ENCODE measurements around the gene TMEM191C. TPM values are rescaled to one million over a fixed set of nuclear protein-coding genes. Genes with fewer than 3 reads are reported as not detected.
"Not testable (repeated sequence)": the region's sequence is repeated elsewhere in the genome, so short reads cannot be mapped to it uniquely, and the experiment has no call there.

The TMEM191C gene
- total RNA-seq, 2 donors from 2014 or later, result 0.51 to 0.81 TPM

DNA sequence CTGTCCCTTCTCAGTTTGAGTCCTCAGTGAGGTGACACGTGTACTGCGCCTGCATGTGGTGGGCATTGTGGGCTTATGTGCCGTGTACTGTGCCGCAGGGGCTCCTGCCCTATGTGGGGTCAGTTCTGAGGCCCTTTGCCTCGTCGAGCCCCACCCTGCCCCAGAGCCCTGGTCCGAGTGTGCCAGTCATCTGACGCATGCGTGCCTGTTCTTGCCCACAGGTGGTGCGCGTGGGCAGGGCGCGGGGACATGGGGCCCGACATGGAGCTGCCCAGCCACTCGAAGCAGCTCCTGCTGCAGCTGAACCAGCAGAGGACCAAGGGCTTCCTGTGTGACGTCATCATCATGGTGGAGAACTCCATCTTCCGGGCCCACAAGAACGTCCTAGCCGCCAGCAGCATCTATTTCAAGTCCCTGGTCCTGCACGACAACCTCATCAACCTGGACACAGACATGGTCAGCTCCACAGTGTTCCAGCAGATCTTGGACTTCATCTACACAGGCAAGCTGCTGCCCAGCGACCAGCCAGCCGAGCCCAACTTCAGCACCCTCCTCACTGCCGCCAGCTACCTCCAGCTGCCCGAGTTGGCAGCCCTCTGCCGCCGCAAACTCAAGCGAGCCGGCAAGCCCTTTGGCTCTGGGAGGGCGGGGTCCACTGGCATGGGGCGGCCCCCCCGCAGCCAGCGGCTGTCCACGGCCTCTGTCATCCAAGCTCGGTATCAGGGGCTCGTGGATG lies 22.3 kb upstream of the TMEM191C start:
- intact Hi-C loops (cut with DNase I), result no loop called here
- peak; percentile 50 for DNase-seq (ENCODE audit: low spot score)

DNA sequence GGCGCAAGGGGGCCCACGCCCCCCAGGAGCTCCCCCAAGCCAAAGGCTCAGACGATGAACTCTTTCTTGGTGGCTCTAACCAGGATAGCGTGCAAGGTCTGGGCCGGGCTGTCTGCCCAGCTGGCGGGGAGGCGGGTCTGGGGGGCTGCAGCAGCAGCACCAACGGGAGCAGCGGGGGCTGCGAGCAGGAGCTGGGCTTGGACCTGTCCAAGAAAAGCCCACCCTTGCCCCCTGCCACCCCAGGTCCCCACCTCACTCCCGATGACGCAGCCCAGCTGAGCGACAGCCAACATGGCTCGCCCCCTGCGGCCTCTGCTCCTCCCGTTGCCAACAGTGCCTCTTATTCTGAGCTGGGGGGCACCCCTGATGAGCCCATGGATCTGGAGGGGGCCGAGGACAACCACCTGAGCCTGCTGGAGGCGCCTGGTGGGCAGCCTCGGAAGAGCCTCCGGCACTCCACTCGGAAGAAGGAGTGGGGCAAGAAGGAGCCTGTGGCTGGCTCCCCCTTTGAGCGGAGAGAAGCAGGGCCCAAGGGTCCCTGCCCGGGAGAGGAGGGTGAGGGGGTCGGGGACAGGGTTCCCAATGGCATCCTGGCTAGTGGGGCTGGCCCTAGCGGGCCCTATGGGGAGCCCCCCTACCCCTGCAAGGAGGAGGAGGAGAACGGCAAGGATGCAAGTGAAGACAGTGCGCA lies 21.6 kb upstream of the TMEM191C start:
- intact Hi-C loops (cut with DNase I), result no loop called here
- peak; percentile 74 for DNase-seq (ENCODE audit: low spot score)

DNA sequence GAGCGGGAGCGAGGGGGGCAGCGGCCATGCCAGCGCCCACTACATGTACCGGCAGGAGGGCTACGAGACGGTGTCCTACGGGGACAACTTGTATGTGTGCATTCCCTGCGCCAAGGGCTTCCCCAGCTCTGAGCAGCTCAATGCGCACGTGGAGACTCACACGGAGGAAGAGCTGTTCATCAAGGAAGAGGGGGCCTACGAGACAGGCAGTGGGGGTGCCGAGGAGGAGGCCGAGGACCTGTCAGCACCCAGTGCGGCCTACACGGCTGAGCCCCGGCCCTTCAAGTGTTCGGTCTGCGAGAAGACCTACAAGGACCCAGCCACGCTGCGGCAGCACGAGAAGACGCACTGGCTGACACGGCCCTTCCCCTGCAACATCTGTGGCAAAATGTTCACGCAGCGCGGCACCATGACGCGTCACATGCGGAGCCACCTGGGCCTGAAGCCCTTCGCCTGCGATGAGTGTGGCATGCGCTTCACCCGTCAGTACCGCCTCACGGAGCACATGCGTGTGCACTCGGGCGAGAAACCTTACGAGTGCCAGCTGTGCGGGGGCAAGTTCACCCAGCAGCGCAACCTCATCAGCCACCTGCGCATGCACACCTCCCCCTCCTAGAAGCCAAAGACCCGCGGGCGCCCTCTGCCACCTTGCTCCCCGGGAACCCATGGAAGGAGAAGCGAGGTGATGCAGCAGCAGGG lies 20.9 kb upstream of the TMEM191C start:
- peak; percentile 71 for DNase-seq (ENCODE audit: low spot score)
- intact Hi-C loops (cut with DNase I), result no loop called here

DNA sequence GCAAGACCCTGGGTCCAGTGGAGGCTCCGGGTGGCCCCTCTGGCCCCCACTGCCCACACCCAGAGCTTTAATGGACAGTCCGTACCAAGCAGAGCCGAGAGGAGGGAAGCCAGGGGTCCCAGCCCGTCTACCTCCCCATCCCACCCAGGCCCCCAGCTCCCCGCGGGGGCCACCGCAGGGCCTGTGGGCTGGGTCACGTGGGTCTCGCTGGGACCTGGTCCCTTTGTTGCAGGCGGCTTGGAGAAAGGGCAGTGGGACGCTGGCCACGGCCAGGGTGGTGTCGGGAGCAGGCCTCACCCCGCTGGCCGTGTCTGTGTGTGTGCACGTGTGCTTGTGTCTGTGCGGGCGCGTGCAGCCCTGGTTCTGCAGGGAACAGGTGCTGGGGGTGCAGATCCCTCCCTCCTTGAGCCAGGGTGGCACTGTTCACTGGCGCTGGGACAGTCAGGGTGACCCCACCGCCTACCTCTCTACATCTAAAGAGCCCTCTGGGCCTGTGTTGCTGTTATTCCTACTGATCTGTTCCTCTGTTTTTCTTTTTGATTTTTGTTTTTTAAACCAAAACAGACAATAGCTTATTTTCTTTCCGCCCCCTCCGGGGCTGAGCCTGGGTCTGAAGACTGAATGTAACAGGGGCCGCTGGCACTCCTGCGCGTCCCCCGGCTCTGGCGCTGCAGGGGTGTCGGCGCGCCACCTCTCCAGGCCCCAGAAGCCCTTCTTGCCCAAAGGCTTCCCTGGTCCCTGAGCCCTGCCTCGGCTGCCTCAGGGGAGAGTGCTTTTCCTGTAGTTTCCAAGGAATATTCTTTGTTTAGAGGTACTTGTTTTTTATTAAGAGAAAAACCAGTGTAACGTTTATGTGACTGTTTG lies 20.1 kb upstream of the TMEM191C start:
- intact Hi-C loops (cut with DNase I), result no loop called here

DNA sequence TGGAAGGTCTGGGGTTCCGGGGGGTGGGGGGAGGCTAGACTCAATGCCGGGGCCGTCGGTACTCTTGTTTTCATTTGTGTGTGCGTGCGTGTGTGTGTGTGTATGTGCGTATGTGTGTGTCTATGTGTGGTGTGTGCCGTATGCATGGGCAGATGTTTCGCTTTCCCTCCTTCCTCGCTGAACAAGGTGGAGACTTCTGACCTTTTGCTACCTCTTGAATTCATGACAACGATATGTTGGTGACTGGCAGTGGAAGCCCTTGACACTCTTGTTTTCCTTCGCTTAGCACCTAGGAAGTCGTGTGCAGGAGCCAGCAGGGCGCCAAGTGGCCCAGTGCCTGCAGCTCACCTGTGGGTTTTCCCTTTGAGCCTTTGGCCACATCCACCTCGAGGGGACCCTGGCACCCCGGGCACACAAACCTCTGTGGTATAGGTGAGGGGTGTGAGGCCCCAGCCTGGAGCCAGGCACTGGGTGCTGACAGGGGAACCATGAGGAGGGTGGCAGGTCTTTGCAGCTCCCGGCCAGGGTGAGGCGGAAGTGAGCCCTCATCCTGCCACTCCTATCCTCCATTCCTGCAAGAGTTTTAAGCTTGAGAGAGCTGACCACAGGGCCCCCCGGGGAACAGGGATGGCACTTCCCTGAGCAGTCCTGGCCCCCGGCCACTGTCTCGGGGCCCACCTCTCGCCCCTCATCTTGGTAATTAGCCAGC lies 19.3 kb upstream of the TMEM191C start:
- peak; percentile 57 for DNase-seq (ENCODE audit: low spot score)
- intact Hi-C loops (cut with DNase I), result no loop called here

More for the DNA sequence above, 20.1 kb upstream of the TMEM191C start:
- DNase-seq (ENCODE audit: low spot score), result peak; percentile 78

DNA sequence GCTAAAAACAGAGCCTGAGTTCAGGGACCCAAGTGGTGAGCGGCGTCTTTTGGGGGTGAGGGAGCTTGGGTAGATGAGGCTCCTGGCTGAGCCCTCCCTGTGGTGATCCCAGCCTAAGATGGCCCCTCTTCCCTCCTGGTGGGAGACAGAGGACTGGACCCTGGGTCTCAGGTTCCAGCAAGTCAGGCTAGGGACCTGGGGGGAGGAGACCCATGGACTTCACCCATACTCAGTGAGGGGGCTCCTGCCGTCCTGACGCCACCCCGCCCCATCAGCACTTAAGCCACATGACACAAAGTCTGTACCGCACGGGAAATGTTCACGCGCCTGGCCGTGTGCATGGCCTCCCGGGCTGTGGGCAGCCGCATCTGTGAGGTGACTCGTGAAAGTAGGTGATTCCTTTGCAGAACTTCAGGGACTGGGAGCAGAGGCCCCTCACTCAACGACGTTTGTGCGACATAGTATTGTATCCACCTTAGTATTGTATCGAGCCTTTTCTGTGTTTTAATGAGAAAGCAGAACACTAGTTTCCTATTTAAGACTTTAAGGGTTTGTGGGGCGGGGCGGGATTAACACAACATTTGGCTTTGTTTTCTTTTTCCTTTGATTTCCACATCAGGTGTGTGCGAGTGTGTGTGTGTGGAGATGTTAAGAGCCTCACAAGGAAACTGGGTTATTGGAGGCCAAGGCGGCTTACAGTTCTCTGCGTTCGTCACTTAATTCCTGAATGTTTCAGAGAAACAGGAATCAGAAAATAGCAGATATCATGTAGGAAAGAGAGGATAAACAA lies 18.4 kb upstream of the TMEM191C start:
- intact Hi-C loops (cut with DNase I), result no loop called here
- DNase-seq (ENCODE audit: low spot score), result peak; percentile 60

DNA sequence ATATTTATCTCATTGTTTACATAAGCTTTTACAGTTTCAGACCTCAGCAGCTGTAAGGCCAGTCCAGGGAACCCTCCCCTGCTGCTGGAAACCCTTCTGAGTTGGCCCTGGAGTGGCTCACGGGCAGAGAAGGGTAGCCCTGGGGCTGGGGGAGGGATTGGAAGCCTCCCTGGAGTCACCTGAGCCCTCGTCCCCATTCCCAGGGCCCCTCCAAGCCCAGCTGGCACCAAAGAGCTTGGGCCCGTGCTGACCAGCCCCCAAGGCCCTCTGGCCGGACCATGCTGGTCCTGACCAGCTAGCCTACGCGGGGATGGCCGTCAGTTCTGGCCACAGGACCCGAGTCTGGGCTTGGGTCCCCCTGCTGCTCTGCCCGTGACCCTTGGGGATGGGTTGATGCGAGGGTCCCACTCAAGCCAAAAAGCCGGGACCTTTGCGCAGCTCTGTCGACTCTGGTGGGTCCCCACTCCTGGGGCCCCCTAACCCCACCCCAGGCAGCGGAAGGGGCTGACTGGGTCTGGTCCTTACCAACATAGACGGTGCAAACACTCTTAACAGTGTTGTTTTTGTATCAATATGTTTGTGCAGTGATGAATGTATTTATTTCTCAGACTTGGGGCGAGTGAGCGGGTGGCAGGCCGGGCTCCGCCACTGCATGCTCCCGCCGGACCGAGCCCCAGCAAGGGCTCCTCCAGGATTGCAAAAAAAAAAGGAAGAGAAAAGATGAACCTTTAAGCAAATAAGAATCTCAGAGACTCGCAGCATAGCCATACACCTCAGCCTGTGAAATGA lies 17.5 kb upstream of the TMEM191C start:
- peak; percentile 53 for DNase-seq (ENCODE audit: low spot score)
- intact Hi-C loops (cut with DNase I), result no loop called here

DNA sequence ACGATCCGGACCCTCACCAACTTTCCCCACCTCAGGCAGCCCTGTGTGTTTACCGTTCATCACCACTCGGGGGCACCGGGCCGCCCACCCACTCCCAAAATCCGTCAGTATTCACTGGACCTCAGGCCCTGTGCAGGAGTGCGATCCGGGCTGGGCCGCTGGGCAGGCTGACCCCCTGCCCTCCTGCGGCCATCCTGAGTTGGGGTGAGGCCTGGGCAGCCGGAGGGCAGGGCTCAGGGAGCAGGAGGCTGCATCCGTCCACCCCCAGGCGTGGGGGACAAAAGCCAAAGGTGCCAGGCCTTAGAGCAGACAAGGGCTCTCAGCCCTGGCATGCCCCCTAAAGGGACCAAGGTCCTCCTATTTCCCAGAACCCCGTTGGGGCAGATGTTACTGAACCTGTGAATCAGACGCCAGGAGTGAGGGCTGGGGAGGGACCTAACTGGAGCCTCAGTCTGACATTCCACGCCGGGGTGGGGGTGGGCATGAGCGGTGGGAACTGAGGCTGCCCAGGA lies 16.8 kb upstream of the TMEM191C start:
- intact Hi-C loops (cut with DNase I), result no loop called here
- DNase-seq (ENCODE audit: low spot score), result peak; percentile 64

DNA sequence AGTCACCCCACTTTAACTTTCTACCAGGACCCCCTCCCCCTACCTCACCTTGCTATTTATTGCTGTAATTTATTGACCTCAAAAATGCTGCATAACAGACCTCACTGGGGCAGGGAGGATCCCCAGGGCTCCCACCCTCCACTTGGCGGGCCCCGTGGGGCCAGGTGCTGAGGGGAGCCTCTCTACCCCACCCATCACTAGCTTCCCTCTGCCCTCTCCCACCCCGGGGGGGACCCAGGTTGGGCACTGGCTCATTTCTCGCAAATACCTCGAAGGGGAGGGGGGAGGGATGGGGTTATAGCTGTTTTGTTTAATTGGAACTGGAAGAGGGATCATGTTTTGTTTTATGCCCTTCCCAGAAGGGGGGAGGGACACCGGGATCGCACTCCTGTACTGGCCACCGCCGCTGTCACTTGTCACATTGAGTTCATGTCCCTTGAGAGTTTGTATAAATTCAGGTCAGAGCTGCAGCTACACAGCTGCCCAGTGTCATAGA lies 16.3 kb upstream of the TMEM191C start:
- DNase-seq (ENCODE audit: low spot score), result peak; percentile 67
- intact Hi-C loops (cut with DNase I), result no loop called here

DNA sequence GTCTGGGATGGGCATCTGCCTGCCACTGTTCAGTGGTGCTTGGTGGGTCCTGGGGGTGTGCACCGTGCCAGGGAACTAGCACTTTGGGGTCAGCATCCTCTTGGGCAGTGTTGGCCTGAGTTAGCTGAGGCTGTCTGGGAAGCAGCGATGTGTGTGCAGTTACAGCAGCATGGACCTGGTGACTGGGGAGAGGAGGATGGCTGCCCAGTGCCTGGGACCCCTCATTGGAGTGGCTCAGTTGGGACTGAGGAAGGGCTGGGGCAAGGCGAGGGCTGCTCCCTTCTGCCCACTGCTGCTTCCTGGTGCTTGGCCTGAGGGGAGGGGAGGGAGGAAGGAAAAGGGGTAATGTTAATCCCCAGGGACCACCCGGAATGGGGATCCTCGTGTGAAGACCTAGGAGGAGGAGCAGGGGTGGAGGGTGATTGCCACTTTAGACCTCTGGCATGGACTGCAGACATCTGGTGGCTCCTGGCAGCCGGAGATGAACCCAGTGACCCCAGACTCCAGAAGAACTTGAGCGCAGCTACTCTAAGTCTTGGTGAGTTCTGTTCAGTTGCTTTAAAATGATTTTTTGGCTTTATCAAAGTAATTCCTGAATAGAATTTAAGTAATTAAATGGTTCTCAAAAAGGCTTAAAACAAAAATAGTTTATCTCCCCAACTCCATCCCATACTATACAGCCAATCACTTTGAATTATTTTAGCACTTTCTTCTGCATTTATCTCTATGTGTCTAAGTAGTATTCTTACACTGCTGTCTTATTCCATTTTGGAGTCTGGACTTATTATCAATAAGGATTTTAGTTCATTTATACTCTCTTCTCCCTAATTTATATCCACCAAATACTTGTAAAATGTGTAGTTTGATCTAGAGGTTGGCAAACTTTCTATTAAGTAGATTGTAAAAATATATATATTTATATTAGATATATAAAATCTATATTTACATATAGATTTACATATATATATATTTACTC lies 15.4 kb upstream of the TMEM191C start:
- DNase-seq (ENCODE audit: low spot score), result no peak
- intact Hi-C loops (cut with DNase I), result no loop called here

DNA sequence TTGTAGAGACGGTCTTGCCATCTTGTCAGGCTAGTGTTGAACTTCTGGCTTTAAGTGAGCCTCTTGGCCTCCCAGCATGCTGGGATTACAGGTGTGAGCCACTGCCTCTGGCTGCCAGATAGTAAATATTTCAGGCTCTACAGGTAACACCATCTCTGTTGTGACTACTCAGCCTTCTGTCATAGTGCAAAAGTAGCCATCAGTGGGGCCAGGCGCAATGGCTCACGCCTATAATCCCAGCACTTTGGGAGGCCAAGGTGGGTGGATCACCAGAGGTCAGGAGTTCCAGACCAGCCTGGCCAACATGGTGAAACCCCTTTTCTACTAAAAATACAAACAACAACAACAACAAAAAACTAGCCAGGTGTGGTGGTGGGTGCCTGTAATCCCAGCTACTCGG lies 14.5 kb upstream of the TMEM191C start:
- DNase-seq (ENCODE audit: low spot score); intact Hi-C loops (cut with DNase I): not testable (repeated sequence)

DNA sequence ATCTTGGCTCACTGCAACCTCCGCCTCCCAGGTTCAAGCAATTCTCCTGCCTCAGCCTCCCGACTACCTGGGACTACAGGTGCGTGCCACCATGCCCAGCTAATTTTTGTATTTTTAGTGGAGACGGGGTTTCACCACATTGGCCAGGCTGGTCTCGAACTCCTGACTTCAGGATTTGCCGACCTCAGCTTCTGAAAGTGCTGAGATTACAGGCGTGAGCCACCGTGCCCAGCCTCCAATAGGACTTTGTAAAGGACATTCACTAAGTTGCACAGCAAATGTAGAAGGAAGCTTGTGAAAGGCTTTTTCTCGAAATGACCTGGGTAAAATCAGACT lies 12.2 kb upstream of the TMEM191C start:
- intact Hi-C loops (cut with DNase I), result not testable (repeated sequence)
- peak; percentile 17 for DNase-seq (ENCODE audit: low spot score)

DNA sequence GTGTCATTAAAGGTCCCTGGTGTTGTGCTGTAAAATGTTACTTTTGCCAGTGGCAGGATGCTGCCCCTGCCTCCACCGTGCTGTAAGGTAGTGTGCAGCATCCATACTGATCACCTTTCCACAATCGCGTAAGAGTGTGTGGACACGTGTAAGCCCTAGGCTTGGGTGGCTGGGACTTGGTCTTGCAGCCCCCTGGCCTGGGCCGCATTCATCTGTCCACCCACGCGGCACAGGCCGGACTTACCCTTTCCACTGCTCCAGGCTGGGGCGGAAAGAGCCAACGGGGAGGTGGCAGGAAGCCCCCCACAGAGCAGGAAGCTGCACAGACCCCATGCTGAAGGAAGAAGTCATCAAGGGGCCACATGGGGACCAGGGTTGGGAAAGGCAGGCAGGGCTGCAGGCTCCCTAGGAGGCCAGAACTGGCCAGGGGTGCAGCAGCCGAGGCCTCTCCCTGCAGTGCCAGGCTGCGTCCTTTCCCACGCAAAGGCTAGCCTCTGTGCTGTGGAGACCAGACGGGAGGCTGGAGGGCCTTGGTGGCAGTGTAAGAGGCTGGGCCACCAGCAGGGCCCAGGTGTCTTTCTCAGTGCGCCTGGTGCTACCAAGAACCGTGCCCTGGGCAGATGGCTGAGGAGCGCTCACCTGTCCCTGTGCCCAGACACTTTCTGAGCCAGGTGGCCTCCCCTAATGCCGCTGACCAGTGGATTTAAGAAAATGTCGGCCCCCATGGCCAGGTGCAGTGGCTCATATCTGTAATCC lies 11.7 kb upstream of the TMEM191C start:
- intact Hi-C loops (cut with DNase I), result no loop called here
- peak; percentile 67 for DNase-seq (ENCODE audit: low spot score)

DNA sequence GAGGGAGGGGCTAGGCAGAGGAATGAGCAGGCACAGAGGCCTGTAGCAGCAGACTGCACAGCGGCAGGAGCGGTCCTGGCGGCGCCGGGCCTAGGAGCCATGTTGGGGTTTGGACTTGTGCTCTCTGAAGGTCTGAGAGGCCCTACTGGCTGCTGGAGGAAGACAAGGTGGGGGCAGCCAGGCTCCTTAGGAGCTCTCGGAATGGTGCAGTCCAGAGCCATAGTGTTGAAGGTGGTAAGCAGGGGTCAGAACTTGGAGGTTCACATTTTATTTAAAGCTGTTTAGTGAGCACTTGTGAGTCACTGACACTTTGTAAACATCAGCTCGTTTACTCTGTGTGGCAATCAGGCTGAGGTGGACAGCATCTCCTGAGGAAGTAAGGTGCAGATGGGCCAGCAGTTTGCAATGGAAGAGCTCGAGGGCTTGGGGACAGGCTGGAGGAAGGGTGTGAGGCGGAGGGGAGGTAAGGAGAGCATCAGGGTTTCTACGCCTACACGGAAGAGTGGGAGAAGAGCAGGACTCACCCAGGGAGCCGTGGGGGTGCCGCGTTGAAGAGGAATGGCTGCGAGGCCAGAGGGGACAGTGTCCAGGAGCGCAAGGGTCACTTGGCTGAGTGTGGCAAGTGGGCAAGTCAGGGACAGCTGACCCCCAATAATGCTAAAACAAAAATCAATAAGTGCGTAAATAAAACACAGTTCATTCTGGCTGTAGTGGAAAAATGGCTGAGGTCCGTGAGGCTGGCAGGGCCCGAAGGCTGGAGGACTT lies 10.0 kb upstream of the TMEM191C start:
- DNase-seq (ENCODE audit: low spot score), result peak; percentile 45
- intact Hi-C loops (cut with DNase I), result no loop called here

Measured in posterior vena cava (tissue), 2 donors.